NCI-H1694 (cell line): Measurements from ENCODE around the gene NRF1.

Source experiments
- DNase-seq: peaks from one replicate; lab custom pipeline; 2025; lab: John Stamatoyannopoulos, UW

NRF1 gene

DNA sequence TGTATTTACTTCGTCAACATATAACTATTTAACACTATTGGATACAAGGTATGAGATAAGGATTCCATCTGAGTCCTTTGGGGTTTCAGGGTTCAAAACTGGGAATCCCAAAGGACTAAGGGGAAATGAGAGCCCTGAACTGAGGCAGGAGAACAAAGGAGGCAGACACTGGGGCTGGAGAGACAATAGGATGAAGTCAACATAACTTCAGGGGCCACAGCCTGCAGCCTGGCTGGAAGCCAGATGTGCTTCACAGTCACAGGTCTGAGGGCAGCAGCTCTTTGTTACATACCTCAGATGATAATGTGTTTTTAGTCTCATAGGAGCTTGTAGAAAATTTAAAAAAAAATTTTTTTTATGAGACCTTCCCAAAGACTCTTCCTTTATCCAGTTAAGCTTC lies 73.3 kb downstream of the NRF1 start:
- no peak for DNase-seq

DNA sequence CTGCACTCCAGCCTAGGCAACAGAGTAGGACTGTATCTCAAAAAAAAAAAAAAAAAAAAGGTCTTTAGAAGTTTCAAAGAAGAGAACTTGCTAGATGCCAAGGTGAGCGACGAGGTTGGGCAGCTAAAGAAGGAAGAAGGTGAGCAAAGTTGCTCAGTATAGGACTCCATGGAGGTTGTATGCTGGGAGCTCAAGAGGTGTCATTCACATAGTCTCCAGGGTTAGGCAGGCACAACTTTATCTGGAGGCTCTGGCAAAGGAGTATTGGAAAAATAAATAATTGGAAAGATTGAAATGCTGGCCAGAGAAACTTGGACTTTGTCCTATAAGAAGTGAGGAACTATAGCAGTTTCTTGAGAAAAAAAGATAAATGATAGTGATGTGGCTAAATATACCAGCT lies 74.5 kb downstream of the NRF1 start:
- DNase-seq = no peak

DNA sequence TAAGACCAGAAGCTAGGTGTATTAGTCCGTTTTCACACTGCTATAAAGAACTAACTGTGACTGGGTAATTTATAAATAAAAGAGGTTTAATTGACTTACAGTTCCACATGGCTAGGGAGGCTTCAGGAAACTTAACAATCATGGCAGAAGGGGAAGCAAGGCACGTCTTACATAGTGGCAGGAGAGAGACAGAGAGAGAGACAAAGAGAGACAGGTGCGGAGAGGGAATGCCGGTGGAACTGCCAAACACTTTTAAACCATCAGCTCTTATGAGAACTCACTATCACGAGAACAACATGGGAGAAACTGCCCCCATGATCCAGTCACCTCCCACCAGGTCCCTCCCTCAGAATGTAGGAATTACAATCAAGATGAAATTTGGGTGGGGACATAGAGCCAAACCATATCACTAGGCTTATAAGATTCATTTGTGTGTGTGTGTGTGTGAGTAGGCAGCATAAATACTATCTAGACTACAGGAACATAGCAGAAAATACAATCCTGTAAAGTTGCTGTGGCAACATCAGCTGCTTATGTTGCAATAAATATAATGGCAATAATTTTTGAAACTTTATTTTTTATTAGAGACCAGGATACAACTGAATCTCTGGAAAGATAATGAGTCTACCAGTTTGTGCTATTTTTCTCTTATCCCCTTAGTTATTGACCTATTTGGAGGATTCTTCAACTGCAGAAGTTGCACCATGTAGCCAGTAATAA lies 77.1 kb downstream of the NRF1 start:
- DNase-seq = no peak

DNA sequence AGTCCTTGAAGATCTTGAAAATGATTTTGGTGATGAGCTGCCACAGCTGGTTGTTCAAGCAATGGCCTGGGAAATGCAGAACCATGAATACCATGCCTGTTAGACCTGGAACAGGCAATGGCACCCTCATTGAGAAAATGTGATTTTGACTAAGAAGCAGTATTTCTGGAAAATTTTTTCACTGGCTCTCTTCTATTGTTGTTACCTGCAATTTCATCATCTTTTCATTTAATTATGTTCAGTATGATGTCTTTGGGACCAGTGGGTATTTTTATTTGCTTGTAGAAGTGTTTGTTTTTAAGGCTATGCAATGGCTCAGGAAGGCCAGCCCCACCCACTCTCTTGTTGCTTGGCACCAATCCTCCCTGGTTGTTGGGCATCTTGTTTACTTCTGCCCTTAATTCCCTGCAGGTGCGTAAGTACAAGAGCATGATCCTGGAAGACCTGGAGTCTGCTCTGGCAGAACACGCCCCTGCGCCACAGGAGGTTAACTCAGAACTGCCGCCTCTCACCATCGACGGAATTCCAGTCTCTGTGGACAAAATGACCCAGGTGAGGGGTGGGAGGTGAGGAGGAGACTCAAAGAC lies 78.6 kb downstream of the NRF1 start:
- DNase-seq = no peak

DNA sequence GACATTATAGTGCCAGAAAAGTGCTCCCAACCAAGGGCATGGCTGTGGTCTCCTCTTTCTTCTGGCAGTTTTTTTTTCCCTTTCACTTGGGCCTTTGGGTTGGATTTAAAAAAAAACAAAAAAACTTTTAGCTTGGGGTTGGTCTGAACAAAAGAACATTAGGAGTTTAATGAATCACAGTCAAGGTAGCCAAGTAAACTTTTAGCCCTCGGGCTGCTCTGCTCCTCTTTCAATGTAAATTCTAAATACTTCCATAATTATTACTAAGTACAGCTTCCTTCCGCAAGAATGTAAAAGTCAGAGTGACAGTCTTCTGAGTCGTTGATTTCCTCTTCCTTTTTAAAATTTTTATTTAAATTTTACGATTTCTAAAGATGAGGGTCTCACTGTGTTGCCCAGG lies 79.2 kb downstream of the NRF1 start:
- DNase-seq = no peak

DNA sequence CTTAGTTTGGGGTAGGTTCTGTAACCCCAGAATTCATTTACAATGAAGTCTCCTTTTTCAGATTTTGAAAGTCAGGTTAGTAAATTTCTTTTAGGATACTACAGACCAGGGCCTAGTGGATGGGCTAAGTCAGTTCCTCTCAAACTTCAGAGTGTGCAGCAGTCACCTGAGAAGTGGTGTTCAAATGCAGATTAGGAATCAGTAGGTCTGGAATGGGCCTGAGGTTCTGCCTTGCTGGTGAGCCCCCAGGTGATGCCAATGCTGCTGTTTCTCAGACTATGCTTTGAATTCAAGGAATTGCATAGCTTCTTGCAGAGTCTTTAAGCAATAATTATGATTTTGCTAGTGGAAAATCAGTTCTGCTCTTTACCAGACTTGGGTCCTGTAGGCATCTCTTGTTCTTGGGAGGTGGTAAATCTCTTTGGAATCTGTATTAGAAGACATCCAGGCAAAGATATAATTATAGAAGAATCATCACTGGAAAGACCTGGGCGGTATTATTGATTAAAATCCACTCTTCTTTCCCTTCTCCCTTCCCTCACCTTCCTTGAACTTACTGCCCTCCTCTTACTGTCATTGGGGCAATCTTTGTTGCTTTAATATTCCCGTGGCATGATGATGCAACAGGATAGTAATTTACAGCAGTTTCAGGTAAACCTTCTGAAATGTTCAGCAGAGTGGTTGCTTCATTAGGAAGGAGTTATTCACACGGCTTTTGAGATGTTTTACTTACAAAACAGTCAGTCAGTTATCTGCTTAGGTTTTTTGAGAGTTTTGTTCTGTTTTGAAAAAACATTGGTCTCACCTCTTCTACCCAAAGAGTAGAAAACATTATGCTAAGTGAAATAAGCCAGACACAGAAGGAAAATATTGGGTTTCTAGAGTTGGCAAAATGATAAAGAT lies 87.2 kb downstream of the NRF1 start:
- DNase-seq = no peak

DNA sequence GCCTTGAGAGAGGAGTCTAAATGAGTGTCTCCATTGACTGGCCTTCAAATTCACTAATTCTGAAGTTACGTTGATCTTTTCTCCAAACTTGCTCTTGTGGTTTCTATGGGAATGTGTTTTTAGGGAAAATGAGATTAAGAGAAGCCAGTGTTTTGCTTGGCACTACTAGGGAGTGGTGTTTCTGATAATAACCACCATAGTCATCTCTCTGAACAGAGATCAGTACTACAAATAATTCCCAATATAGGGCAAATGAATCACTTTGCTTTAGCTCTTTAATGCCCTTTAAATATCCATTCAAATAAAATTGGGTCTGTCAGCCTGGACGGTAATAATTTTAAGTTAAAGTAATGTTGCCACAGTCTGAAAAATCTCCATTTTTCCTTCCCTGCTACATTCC lies 90.8 kb downstream of the NRF1 start:
- DNase-seq = no peak

DNA sequence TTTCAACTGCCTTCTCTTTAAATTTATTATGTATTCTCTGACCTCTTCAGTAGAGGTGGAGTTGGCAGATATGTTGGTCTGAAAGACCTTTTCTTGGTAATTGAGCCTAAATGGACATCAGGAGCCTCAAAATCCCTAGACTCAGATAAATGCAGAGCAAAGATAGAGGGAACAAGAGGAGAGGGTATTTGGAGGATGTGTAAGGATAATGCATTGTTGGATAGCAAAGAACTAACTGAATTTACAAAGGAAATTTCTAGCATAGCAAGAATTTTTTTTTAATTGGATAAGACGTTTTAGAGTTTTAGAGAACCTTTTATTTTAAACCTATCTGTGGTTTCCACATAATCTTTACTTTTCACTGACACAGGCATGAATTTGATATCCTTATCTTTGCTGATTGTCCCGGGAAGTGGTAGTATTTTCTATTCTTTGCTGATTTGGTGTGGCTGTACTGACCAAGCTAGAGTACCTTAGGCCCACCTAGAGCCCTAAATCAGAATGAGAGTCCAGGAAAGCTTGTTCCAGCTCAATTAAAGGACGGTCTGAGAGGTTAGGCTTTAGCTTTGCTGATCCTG lies 91.3 kb downstream of the NRF1 start:
- no peak for DNase-seq

DNA sequence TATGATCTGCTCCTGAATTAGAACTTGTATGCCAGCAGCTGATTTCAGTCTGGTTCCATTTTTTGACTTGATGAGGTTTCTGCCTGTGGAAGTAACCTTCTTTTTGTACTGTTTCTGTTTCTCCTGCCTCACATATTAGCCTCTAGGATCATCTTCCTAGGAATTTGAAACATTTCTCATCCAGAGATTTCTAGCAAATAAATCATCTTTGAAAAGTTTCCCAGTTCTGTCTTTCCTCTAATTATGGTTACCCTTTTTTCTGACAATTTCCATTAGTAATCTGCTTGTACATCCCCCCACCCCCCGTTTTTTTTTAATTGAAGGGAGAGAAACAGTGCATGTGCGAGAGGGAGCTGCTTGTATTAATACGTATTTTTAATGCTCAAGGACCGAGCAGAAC lies 92.2 kb downstream of the NRF1 start:
- no peak for DNase-seq

DNA sequence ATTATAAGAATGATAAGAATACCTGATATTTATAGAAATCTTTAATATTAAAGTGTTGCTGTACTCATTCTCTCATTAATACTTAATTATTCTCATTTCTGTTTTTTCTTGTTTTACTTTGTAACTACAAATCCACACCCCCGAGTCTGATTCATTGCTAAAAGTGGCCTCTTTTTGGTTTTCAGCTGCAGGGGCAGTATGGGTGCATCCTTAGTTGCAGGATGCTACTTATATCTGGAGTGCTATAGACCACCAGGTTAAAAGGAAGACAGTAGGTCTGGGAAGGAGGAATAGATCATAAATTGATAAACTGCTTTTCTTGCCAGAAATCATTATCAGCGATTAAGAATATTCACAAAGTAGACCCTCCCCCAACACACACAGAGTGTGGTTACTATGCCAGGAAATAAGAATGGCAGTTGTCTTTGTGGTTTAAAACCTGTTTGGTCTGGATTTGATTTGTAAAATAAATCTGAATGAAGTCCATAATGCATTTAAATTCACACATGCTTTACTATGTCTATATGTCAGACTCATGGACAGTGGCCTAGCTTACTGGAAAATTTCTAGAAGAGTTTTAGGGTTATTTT lies 96.5 kb downstream of the NRF1 start:
- DNase-seq = no peak

DNA sequence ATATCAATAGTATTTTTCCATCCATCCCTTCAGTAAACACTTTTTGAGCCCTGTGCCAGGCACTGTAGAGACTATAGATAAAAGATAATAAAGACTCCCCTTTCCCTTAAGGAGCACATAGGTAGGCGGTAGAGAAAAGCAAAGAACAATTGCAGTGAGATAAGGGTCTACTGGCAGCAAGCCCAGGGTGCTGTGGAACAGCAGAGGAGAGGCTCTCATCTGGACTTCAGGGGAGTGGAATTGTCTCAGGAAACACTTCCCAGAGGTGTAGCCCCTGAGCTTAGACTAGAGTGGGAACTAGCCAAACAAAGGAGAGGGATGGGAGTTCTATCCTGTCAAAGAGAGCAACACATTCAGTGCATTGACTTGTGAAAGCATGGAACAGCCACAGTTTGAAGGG lies 102.0 kb downstream of the NRF1 start:
- no peak for DNase-seq

DNA sequence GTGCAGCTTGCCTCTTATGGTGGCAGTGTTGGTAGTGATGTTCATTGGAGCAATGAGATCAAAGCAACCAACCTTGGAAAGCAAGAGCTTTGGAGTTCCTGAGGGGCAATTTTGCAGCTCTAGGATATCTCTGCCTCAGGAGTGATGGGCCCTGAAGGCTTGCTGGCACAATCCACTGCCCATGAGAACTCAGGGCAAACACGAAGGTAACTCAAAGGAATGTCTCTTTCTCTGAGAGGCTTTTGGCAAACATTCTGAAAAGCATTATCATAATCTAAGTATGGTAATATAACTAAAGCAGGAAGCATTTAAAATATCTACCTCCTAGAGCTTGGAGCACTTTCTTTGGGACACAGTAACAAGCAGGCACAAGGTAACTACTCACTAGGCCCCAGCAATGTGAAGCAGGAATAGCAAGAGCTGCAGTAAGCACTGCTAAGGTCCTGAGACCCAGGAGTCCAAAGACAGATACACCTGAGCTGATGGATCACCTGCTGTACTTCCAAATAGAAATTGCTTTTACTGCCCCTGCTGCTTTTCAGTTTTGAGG lies 103.1 kb downstream of the NRF1 start:
- DNase-seq = no peak

DNA sequence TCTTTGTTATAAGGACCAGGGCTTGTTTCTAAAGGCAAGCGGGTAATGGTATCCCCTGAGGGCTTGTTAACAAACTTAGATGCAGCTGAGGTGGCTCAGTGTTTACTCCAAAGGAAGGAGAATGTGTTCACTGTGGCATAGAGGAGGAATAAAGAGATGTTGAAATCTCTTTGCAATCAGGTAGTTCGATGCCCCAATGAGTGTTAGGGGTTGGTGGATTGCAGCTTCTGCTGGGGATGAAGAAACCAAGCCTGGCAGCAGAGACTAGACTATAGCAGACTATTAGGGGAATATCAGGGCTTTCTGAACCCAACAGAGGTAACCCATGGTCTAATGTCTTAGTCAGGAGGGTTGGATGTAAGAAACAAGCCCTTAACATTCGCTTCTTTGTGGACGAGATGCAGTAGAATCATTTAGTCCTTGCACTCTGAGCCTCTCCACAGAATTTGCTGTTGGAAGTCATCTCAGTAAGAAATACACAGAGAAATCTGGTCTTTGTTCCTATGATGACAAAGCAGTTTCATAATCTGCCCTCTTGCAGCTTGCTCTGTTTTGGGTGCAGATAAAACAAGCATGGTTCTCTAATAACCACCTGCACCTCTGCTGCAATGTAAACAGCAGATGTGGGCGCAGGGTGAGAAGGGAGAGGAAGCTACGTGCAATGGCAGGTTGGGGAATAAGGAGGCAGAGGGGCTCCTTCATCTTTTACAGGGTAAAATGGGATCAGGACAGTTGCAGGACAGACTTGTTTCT lies 108.6 kb downstream of the NRF1 start:
- no peak for DNase-seq

DNA sequence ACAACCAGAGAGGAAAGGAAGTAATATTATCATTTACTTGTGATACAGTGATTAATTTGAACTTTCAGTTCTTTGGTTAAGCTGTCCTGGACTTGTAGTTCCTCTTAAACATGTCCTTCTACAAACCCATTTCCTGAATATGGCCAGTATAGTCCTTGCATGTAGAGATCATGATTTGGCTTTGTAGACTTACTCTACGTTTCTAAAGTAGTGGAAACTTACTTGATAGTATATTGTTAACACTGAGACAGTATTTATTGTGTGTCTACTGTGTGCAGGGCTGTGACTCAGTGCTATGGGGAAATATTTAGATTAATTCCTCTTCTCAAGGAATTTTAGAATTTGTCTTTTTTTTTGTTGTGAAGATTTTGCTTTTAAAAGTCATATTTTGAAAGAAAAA lies 109.5 kb downstream of the NRF1 start:
- DNase-seq = no peak

DNA sequence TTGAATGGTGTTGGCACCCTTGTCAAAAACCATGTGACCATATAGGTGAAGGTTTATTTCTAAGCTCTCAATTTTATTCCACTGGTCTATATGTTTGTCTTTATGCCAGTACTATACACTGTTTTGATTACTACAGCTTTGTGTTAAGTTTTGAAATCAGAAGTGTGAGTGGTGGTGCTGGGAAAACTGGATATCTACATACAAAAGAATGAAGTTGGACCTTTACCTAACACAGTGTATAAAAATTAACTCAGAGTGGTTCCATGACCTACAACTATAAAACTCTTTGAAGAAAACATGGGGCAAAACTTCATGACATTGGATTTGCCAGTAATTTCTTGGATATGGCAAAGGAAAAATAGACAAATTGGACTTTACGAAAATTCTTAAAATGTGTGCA lies 112.2 kb downstream of the NRF1 start:
- DNase-seq = no peak

DNA sequence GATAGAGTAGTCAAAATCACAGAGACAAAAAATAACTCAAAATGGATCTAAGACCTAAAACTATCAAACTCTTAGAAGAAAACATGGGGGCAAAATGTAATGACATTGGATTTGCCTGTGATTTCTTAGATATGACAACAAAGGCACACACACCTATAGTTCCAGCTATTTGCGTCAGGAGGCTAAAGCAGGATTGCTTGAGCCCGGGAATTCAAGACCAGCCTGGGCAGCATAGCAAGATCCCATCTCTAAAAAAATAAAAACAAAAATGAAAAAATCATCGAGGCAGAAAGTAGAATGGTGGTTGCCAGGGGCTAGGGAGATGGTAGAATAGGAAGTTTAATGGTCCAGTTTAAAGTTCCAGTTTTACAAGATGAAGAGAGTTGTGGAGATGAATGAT lies 113.3 kb downstream of the NRF1 start:
- DNase-seq = no peak

DNA sequence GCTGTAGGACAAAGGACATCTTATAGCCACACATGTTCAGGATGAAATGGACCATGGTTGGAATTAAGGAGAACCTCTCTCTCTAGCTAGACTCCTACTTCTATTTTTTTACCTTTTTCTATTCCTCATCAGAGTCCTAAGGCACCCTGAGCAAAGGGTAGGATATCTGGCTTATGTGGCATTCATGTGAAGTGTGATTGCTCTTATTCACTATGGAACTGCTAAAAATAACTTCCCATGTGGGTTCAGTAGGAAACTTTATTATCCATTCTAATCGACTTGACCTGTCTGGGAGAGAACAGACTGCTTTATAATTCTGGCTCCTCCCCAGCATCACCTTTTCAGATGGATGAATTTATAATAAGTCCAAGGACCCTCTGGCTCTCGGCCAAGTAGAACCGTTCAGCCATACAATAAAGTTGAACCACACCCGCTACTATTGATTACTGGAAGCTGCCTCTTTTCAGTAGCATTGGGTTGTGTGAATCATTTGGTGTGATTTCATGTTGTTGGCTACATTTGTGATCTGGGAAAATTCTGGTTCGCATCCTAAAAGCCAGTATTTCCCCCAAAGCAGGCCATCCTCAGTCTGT lies 117.5 kb downstream of the NRF1 start:
- DNase-seq = no peak

DNA sequence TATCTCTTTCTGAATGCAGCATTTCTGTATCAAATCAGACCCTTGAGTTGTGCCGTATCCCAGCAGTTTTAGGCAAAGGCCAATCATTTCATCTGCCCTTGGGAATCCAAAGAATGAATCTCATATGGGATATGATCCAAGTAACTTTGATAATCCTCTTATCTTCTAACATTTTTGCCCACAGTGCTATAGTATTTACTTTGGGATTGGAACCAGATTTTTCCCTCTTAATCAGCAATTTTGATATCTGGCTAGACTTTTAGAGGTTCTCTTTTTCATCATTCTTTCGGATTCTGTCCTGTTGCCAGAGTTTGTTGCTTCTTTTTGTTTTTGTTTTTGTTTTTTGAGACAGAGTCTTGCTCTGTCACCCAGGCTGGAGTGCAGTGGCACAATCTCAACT lies 118.0 kb downstream of the NRF1 start:
- no peak for DNase-seq

DNA sequence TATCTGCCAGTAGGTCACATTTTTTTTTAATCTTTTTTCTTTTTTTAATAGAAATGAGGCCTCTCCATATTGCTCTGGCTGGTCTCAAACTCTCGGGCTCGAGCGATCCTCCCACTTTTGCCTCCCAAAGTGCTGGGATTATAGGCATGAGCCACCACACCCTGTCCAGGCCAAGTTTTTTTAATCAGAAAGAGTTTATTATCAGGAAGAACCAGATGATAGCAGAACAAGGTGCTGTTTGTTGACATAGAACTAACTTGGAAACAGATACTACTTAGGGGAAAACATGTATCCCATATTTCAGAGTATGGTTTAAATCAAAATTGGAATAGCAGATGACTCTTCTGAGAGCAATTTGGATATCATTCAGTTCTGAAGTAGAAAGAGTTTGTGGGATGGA lies 118.6 kb downstream of the NRF1 start:
- no peak for DNase-seq

DNA sequence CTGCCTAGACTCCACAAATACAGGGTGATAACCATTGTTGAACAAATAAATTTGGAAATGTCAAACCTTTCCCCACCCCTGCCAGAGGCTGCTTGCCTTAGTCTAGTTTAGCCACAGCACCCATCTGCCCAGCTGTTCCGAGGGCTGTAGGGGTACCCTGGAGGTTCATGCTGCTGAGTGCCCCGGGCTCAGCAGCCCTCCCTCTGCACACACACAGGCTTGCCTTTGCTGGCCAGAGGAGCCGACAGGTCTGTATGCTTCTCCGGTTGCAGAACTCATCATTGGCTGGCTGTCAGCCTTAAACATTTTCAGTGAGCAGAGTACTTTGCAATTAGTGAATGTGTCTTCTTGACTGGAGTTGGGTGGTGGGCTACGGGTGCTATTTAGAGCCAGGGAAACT lies 122.9 kb downstream of the NRF1 start:
- no peak for DNase-seq

DNA sequence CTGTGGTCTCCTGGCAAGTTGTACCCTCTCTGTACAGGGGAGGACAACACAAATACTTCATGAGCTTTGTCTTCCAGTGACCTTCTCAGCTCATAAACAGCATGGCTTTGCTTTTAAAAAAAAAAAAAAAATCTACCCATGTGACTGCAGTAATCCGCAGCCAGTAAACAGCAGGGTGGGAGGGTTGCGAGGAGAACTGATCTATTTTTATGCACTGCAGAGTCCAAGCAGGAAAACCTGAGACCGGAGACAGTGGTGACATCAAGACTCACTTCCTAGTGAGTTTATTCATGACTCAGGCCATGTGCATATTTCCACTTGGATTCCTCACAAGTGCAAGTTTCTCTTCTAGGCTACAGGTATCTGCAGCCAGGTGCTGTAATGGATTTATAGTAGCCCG lies 127.9 kb downstream of the NRF1 start:
- peak; percentile 53 for DNase-seq
